ENCODE data around the gene FBXW11. TPM values are rescaled to one million over a fixed set of nuclear protein-coding genes. Genes with fewer than 3 reads are reported as not detected.

FBXW11 gene
- total and polyA plus RNA-seq, 2 of the 13 experiments (the other 11 are each of a cell fraction or from before 2014, with no cell fraction given) = 31.7 to 53.6 TPM

DNA sequence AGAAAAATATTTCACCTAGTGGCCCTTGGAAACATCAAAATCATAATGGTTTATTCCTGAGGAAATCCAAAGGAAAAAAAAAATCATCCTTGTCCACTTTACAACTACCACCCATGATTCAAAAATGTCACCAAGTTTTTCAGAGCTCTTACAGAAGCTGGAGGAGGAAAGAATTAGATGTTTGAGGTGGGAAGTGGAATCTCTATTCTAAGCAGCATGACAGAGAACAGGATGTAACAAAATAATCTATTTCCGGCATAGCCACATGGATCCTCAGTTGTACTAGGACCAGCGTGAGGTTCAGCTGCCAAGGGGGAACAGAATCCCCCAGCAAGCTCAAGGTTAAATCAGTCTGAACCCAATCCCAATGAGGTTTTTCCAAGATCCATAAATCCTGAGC, 40.2 kb downstream of the FBXW11 start:
- POLR2A ChIA-PET = no interaction called here
- Histone ChIP-seq H3K4me2 (ENCODE audit: low read depth, low read length) (no peak overlapping the region), H3K36me3 (replicated peaks in 1 of 2; ENCODE audit: control insufficient read depth in 1 of 2, insufficient read depth in 2 of 2, low read length in 2 of 2) (no peaks in the 10 kb centered on the region; a peak in 2 of 5 replicates), H3K27me3 (ENCODE audit: control insufficient read depth in 1 of 2, insufficient read depth in 2 of 2, low read length in 2 of 2) (no peaks in the 10 kb centered on the region), H2AFZ (ENCODE audit: low read length) (no peak overlapping the region), H3K79me2 (ENCODE audit: insufficient read depth, low read length) (peaks cover 70% of the 10 kb centered on the region), H3K9ac (ENCODE audit: insufficient read depth, low read depth, low read length) (no peak overlapping the region), H3K27ac (ENCODE audit: extremely low read length, insufficient read depth, low read length) (no peak overlapping the region), H3K9me3 (ENCODE audit: low read length) (no peaks in the 10 kb centered on the region), H3K4me1 (ENCODE audit: insufficient read depth, low read length) (no peaks in the 10 kb centered on the region), H4K20me1 (ENCODE audit: insufficient read depth, low read length) (no peaks in the 10 kb centered on the region; the same call in 1 of the 2 replicates), H3K4me3 (replicated peaks in 1 of 3; ENCODE audit: insufficient read depth in 1 of 3, low read depth in 2 of 3, low read length in 3 of 3) (no peak overlapping the region)
- DNase-seq (ENCODE audit: low spot score) = no peak
- ATAC-seq = no peak
- no peak for FAIRE-seq
- TF ChIP-seq PPARG (CRISPR knock-in tag; conservative IDR thresholded peaks at IDR 0.05) (no peak), POLR2G (IDR thresholded peaks at IDR 0.05; ENCODE audit: low read depth, low read length) (no peak), ZNF775 (CRISPR knock-in tag; IDR thresholded peaks at IDR 0.05; ENCODE audit: borderline replicate concordance) (no peak), NFATC3 (CRISPR knock-in tag; IDR thresholded peaks at IDR 0.05) (no peak), NFE2L1 (CRISPR knock-in tag; IDR thresholded peaks at IDR 0.05; ENCODE audit: borderline replicate concordance) (no peak), ZNF282 (IDR thresholded peaks at IDR 0.05; ENCODE audit: partially characterized antibody) (no peak), SP4 (CRISPR knock-in tag; IDR thresholded peaks at IDR 0.05) (no peak)
- TF ChIP-seq, protein P1, sequence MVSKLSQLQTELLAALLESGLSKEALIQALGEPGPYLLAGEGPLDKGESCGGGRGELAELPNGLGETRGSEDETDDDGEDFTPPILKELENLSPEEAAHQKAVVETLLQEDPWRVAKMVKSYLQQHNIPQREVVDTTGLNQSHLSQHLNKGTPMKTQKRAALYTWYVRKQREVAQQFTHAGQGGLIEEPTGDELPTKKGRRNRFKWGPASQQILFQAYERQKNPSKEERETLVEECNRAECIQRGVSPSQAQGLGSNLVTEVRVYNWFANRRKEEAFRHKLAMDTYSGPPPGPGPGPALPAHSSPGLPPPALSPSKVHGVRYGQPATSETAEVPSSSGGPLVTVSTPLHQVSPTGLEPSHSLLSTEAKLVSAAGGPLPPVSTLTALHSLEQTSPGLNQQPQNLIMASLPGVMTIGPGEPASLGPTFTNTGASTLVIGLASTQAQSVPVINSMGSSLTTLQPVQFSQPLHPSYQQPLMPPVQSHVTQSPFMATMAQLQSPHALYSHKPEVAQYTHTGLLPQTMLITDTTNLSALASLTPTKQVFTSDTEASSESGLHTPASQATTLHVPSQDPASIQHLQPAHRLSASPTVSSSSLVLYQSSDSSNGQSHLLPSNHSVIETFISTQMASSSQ (IDR thresholded peaks at IDR 0.05; ENCODE audit: low read depth) = no peak
- TF ChIP-seq, protein P1 (CRISPR knock-in tag; IDR thresholded peaks at IDR 0.05; ENCODE audit: borderline replicate concordance) = no peak
- TF ChIP-seq, protein P2, sequence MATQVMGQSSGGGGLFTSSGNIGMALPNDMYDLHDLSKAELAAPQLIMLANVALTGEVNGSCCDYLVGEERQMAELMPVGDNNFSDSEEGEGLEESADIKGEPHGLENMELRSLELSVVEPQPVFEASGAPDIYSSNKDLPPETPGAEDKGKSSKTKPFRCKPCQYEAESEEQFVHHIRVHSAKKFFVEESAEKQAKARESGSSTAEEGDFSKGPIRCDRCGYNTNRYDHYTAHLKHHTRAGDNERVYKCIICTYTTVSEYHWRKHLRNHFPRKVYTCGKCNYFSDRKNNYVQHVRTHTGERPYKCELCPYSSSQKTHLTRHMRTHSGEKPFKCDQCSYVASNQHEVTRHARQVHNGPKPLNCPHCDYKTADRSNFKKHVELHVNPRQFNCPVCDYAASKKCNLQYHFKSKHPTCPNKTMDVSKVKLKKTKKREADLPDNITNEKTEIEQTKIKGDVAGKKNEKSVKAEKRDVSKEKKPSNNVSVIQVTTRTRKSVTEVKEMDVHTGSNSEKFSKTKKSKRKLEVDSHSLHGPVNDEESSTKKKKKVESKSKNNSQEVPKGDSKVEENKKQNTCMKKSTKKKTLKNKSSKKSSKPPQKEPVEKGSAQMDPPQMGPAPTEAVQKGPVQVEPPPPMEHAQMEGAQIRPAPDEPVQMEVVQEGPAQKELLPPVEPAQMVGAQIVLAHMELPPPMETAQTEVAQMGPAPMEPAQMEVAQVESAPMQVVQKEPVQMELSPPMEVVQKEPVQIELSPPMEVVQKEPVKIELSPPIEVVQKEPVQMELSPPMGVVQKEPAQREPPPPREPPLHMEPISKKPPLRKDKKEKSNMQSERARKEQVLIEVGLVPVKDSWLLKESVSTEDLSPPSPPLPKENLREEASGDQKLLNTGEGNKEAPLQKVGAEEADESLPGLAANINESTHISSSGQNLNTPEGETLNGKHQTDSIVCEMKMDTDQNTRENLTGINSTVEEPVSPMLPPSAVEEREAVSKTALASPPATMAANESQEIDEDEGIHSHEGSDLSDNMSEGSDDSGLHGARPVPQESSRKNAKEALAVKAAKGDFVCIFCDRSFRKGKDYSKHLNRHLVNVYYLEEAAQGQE (IDR thresholded peaks at IDR 0.05; ENCODE audit: borderline replicate concordance in 1 of 2, low read depth in 1 of 2, low read length in 2 of 2) = no peak
- WGBS (ENCODE audit: low lambda C conversion rate) = 100% methylated on average over 2 of the region's 2 CpGs
- in situ Hi-C loops (cut with HindIII; ENCODE audit: extremely low pct_ligation_motif_present, low pct_unique_long_range_greater_than_20kb) (no loop called here), intact Hi-C loops (cut with micrococcal nuclease; ENCODE audit: unreplicated experiment) (no loop called here)
- CTCF ChIA-PET (ENCODE audit: low intra/inter-chr PET ratio, low total read pairs) = no interaction called here
- BruUV-seq (replicated peaks) = no TSS peak

Measured in HepG2 (cell line).